ENCODE measurements around the gene PHKB.

- TF ChIP-seq CTCF (IDR thresholded peaks at IDR 0.05): no peak
- TF ChIP-seq POLR2A (IDR thresholded peaks at IDR 0.05): no peak
Observed at GRCh38 chr16:47461598-47462266, 601 bp downstream of the PHKB start.

Measured in uterus (tissue), 2 donors.